H9 (cell line): ENCODE data around the gene ZNF750. TPM values are rescaled to one million over a fixed set of nuclear protein-coding genes. Genes with fewer than 3 reads are reported as not detected.

Experiments used
- DNase-seq: peaks from one replicate; pipeline ENCODE4 v3.0.0-alpha.2; 2017
- H2AFZ ChIP-seq: one replicate; pipeline ENCODE4 v1.6.1; 2013; ENCODE audit warnings: mild to moderate bottlenecking, low read length, control low read depth, moderate library complexity
- H2AK5ac ChIP-seq: 2 replicates; pipeline ENCODE4 v1.6.1; 2013; ENCODE audit warnings: low read length, control low read depth, mixed read lengths; ENCODE audit not compliant: insufficient read length
- H2BK120ac ChIP-seq: one replicate; pipeline ENCODE4 v1.6.1; 2013; ENCODE audit warnings: low read depth, mild to moderate bottlenecking, low read length, control low read depth, inconsistent platforms; ENCODE audit not compliant: poor library complexity, severe bottlenecking
- H2BK12ac ChIP-seq: 2 replicates; pipeline ENCODE4 v1.6.1; 2013; ENCODE audit warnings: low read length, control low read depth, mixed read lengths, low read depth; ENCODE audit not compliant: insufficient read length
- H2BK15ac ChIP-seq: 2 replicates; pipeline ENCODE4 v1.6.1; 2013; ENCODE audit warnings: low read depth, low read length, control low read depth
- H2BK20ac ChIP-seq: one replicate; pipeline ENCODE4 v1.6.1; 2013; ENCODE audit warnings: low read depth, mild to moderate bottlenecking, low read length, control low read depth, inconsistent platforms; ENCODE audit not compliant: poor library complexity, severe bottlenecking
- H2BK5ac ChIP-seq: 2 replicates; pipeline ENCODE4 v1.6.1; 2013; ENCODE audit warnings: low read length, control low read depth, mixed read lengths; ENCODE audit not compliant: insufficient read length
- H3K14ac ChIP-seq: 2 replicates; pipeline ENCODE4 v1.6.1; 2013; ENCODE audit warnings: low read length, control low read depth; ENCODE audit not compliant: insufficient read depth
- H3K18ac ChIP-seq: 2 replicates; pipeline ENCODE4 v1.6.1; 2013; ENCODE audit warnings: low read depth, mild to moderate bottlenecking, mixed read lengths, low read length, control low read depth; ENCODE audit not compliant: insufficient read length
- H3K23ac ChIP-seq: 2 replicates; pipeline ENCODE4 v1.6.1; 2013; ENCODE audit warnings: low read length, control low read depth, mixed read lengths, low read depth; ENCODE audit not compliant: insufficient read length
- H3K23me2 ChIP-seq: 2 replicates; pipeline ENCODE4 v1.6.1; 2013; ENCODE audit warnings: low read depth, mild to moderate bottlenecking, mixed read lengths, low read length, control low read depth; ENCODE audit not compliant: insufficient read length, poor library complexity, severe bottlenecking
- H3K27ac ChIP-seq: 2 replicates; pipeline ENCODE4 v1.5.1; 2013; ENCODE audit warnings: low read length, control low read depth, mixed read lengths, low read depth; ENCODE audit not compliant: insufficient read length
- H3K27me3 ChIP-seq: 2 replicates; pipeline ENCODE4 v1.6.1; 2013; ENCODE audit warnings: low read length, control low read depth, inconsistent platforms; ENCODE audit not compliant: insufficient read depth
- H3K4ac ChIP-seq: 2 replicates; pipeline ENCODE4 v1.6.1; 2013; ENCODE audit warnings: low read depth, mild to moderate bottlenecking, control low read depth, inconsistent platforms, low read length, moderate library complexity
- H3K4me1 ChIP-seq: 2 replicates; pipeline ENCODE4 v1.6.1; 2013; ENCODE audit warnings: low read length, control low read depth, inconsistent platforms; ENCODE audit not compliant: insufficient read depth
- H3K4me2 ChIP-seq: 2 replicates; pipeline ENCODE4 v1.6.1; 2013; ENCODE audit warnings: low read length, control low read depth, mixed read lengths; ENCODE audit not compliant: insufficient read length, insufficient read depth
- H3K56ac ChIP-seq: 2 replicates; pipeline ENCODE4 v1.6.1; 2013; ENCODE audit warnings: low read depth, mild to moderate bottlenecking, mixed read lengths, low read length, control low read depth; ENCODE audit not compliant: insufficient read length
- H3K79me1 ChIP-seq: 2 replicates; pipeline ENCODE4 v1.6.1; 2013; ENCODE audit warnings: low read depth, mild to moderate bottlenecking, moderate library complexity, low read length, control low read depth, inconsistent platforms; ENCODE audit not compliant: insufficient read depth, poor library complexity, severe bottlenecking
- H3K79me2 ChIP-seq: 2 replicates; pipeline ENCODE4 v1.6.1; 2013; ENCODE audit warnings: low read length, control low read depth, inconsistent platforms; ENCODE audit not compliant: insufficient read depth
- H3K9ac ChIP-seq: 2 replicates; pipeline ENCODE4 v1.6.1; 2013; ENCODE audit warnings: low read length, control low read depth, mixed read lengths; ENCODE audit not compliant: insufficient read length; ENCODE audit errors: extremely low read depth
- H3K9me3 ChIP-seq: one replicate; pipeline ENCODE4 v1.6.1; 2013; ENCODE audit warnings: low read depth, low read length, inconsistent platforms; ENCODE audit not compliant: control insufficient read depth
- H3T11ph ChIP-seq: one replicate; pipeline ENCODE4 v1.6.1; 2013; ENCODE audit warnings: mild to moderate bottlenecking, low read length, control low read depth, inconsistent platforms
- H4K20me1 ChIP-seq: one replicate; pipeline ENCODE4 v1.6.1; 2013; ENCODE audit not compliant: control insufficient read depth, insufficient read length, insufficient read depth
- H4K5ac ChIP-seq: 2 replicates; pipeline ENCODE4 v1.6.1; 2013; ENCODE audit warnings: low read depth, mild to moderate bottlenecking, mixed read lengths, low read length, control low read depth; ENCODE audit not compliant: insufficient read length
- H4K8ac ChIP-seq: replicated peaks from 2 replicates; pipeline ENCODE4 v1.6.1; 2013; ENCODE audit warnings: low read length, control low read depth, mixed read lengths, low read depth; ENCODE audit not compliant: insufficient read length
- H4K91ac ChIP-seq: 2 replicates; pipeline ENCODE4 v1.6.1; 2013; ENCODE audit warnings: low read depth, mild to moderate bottlenecking, moderate library complexity, mixed read lengths, low read length, control low read depth; ENCODE audit not compliant: insufficient read length
- H3K27ac Mint-ChIP-seq, 3 experiments: 2 replicates in 2 of 3; 3 replicates in 1 of 3; pipeline ENCODE4 v1.8.0; 2020 to 2021; ENCODE audit warnings: mixed read lengths in 3 of 3, mild to moderate bottlenecking in 1 of 3, moderate library complexity in 1 of 3
- H3K27me3 Mint-ChIP-seq: 2 replicates; pipeline ENCODE4 v1.8.0; 2021; ENCODE audit warnings: low read depth, mild to moderate bottlenecking, moderate library complexity, mixed read lengths
- H3K36me3 Mint-ChIP-seq, 3 experiments: 2 replicates in 2 of 3; 3 replicates in 1 of 3; pipeline ENCODE4 v1.8.0; 2020 to 2021; ENCODE audit warnings: low read depth in 3 of 3, mixed read lengths in 3 of 3; ENCODE audit not compliant: insufficient read depth in 1 of 3
- H3K4me1 Mint-ChIP-seq, 2 experiments: 2 replicates each; pipeline ENCODE4 v1.8.0; 2020; ENCODE audit warnings: mixed read lengths in 2 of 2
- H3K4me3 Mint-ChIP-seq, 2 experiments: 2 replicates in 1 of 2; 3 replicates in 1 of 2; pipeline ENCODE4 v1.8.0; 2020 to 2021; ENCODE audit warnings: mild to moderate bottlenecking in 2 of 2, mixed read lengths in 2 of 2, moderate library complexity in 1 of 2
- H3K9me3 Mint-ChIP-seq, 2 experiments: 2 replicates in 1 of 2; 3 replicates in 1 of 2; pipeline ENCODE4 v1.8.0; 2020; ENCODE audit warnings: mild to moderate bottlenecking in 2 of 2, mixed read lengths in 2 of 2, moderate library complexity in 1 of 2
- WGBS: extraction: QIAGEN DNeasy Blood & Tissue Kit; methylation state at CpG from one replicate; pipeline ENCODE4 v1.1.7; 2013; ENCODE audit warnings: missing lambda C conversion rate, low lambda C conversion rate, mixed read lengths; ENCODE audit not compliant: insufficient read length; ENCODE audit errors: extremely low coverage; 5-methylcytosine and 5-hydroxymethylcytosine counted together
- total RNA-seq: library from RNA; stranded (reverse); gene quantifications from 2 replicates; pipeline ENCODE4 v1.2.1, GENCODE V29; 2021
- TF ChIP-seq, protein P1 (sequence below): fragments of 200-600 bp; sonication (generic); conservative IDR thresholded peaks from 3 replicates; pipeline ENCODE4 v1.8.0; 2021; ENCODE audit warnings: antibody characterized with exemption, mild to moderate bottlenecking

Gene ZNF750
- total RNA-seq, 1 experiment from 2014 or later: not detected

DNA sequence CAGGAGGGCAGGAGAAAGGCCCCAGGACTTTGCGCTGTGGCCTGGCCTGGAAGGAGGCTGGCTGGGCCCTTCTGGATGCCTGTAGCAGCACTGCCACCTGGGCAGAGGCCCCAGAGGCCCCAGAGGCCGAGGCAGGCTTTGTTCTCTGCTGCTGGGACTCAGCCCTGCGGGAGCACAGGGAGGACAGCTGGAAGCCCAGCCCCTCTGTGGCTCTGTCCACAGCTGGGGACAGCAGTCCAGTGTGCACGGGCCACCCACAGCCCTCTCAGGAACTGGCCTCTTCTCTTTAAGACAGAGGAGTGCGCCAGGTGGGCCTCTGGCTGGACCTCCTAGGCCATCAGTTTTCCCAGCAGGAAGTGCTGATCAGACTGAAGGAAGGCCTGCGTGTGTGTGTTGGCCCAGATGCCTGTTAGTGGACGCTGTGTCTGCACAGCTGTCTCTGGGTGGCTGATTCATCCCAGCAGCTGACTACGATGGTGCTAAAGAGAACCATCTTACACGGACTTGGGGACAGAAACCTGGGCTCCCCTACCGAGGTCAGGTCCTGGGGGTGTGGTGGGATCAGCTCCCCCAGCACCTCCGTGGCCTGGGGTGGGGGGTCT is 26.9 kb upstream of the ZNF750 start:
- H4K91ac ChIP-seq: no peak overlapping the region
- no peak overlapping the region for H4K5ac ChIP-seq
- no peak overlapping the region for H3K18ac ChIP-seq
- H3K23me2 ChIP-seq: peaks cover 3% of the 10 kb centered on the region
- H2AK5ac ChIP-seq: no peak overlapping the region
- no peak overlapping the region for H3K4ac ChIP-seq
- H3T11ph ChIP-seq: no peak overlapping the region
- Mint-ChIP-seq H3K27ac (peak overlapping the region; percentile 65 to 94 (median 77); a peak in 4 of 7 replicates), H3K4me1 (peaks cover 6 to 28% of the 10 kb centered on the region in 2 experiments), H3K27me3 (no peaks in the 10 kb centered on the region; the same call in 1 of the 2 replicates), H3K36me3 (peaks cover 8 to 23% (median 18%) of the 10 kb centered on the region in 3 experiments; a peak in 6 of 7 replicates), H3K9me3 (no peaks in the 10 kb centered on the region), H3K4me3 (no peak overlapping the region)
- H3K4me1 ChIP-seq: no peaks in the 10 kb centered on the region
- no peak overlapping the region for H3K27ac ChIP-seq
- H4K20me1 ChIP-seq: no peaks in the 10 kb centered on the region
- no peaks in the 10 kb centered on the region for H3K27me3 ChIP-seq
- H3K56ac ChIP-seq: no peak overlapping the region
- no peaks in the 10 kb centered on the region; the same call in 1 of the 2 replicates for H3K79me2 ChIP-seq
- WGBS: no CpG with 5 or more reads among the region's 11 CpGs
- no peak overlapping the region for H4K8ac ChIP-seq
- no peak overlapping the region for H3K9ac ChIP-seq
- no peak overlapping the region for H3K14ac ChIP-seq
- no peak for DNase-seq
- H2BK120ac ChIP-seq: no peak overlapping the region
- H3K4me2 ChIP-seq: no peak overlapping the region
- H2BK12ac ChIP-seq: no peak overlapping the region
- H3K79me1 ChIP-seq: peaks cover 3% of the 10 kb centered on the region
- no peak overlapping the region for H2AFZ ChIP-seq
- no peaks in the 10 kb centered on the region for H3K9me3 ChIP-seq
- H2BK15ac ChIP-seq: no peak overlapping the region
- no peak overlapping the region for H3K23ac ChIP-seq
- H2BK20ac ChIP-seq: no peak overlapping the region
- TF ChIP-seq, protein P1, sequence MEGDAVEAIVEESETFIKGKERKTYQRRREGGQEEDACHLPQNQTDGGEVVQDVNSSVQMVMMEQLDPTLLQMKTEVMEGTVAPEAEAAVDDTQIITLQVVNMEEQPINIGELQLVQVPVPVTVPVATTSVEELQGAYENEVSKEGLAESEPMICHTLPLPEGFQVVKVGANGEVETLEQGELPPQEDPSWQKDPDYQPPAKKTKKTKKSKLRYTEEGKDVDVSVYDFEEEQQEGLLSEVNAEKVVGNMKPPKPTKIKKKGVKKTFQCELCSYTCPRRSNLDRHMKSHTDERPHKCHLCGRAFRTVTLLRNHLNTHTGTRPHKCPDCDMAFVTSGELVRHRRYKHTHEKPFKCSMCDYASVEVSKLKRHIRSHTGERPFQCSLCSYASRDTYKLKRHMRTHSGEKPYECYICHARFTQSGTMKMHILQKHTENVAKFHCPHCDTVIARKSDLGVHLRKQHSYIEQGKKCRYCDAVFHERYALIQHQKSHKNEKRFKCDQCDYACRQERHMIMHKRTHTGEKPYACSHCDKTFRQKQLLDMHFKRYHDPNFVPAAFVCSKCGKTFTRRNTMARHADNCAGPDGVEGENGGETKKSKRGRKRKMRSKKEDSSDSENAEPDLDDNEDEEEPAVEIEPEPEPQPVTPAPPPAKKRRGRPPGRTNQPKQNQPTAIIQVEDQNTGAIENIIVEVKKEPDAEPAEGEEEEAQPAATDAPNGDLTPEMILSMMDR: no peak
- no peak overlapping the region for H2BK5ac ChIP-seq
